GM12874 (cell line): ENCODE measurements around the gene DYNLT1.

ENCODE experiments used
- CTCF ChIP-seq: IDR thresholded peaks from 2 replicates; pipeline ENCODE4 v1.5.1; 2011; ENCODE audit warnings: low read depth, mild to moderate bottlenecking, control low read depth, low read length, moderate library complexity; ENCODE audit not compliant: insufficient read depth

The DYNLT1 gene

GRCh38 chr6:158624684-158625682 is 19.6 kb downstream of the DYNLT1 start:
- no peak for TF ChIP-seq CTCF

- TF ChIP-seq CTCF: no peak
Measured at GRCh38 chr6:158622545-158623190, 21.9 kb downstream of the DYNLT1 start.

GRCh38 chr6:158621694-158622544 is 22.6 kb downstream of the DYNLT1 start:
- no peak for TF ChIP-seq CTCF

- TF ChIP-seq CTCF: no peak
Measured at GRCh38 chr6:158620963-158621693, 23.4 kb downstream of the DYNLT1 start.

- no peak for TF ChIP-seq CTCF
Measured at GRCh38 chr6:158619922-158620801, 24.4 kb downstream of the DYNLT1 start.
